22Rv1 (cell line): ENCODE data around the gene GPD1.

Experiments used
- ZFX ChIP-seq: fragments of 450-650 bp; IDR thresholded peaks from 2 replicates; pipeline ENCODE4 v1.6.1; 2017; ENCODE audit warnings: antibody characterized with exemption, borderline replicate concordance
- TF ChIP-seq, protein P1 (sequence below): fragments of 450-650 bp; IDR thresholded peaks from 2 replicates; pipeline ENCODE4 v1.5.1; 2017; ENCODE audit warnings: mild to moderate bottlenecking

GRCh38 chr12:50157259-50157658 is 53.5 kb downstream of the GPD1 start:
- TF ChIP-seq, protein P1, sequence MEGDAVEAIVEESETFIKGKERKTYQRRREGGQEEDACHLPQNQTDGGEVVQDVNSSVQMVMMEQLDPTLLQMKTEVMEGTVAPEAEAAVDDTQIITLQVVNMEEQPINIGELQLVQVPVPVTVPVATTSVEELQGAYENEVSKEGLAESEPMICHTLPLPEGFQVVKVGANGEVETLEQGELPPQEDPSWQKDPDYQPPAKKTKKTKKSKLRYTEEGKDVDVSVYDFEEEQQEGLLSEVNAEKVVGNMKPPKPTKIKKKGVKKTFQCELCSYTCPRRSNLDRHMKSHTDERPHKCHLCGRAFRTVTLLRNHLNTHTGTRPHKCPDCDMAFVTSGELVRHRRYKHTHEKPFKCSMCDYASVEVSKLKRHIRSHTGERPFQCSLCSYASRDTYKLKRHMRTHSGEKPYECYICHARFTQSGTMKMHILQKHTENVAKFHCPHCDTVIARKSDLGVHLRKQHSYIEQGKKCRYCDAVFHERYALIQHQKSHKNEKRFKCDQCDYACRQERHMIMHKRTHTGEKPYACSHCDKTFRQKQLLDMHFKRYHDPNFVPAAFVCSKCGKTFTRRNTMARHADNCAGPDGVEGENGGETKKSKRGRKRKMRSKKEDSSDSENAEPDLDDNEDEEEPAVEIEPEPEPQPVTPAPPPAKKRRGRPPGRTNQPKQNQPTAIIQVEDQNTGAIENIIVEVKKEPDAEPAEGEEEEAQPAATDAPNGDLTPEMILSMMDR = no peak
- no peak for TF ChIP-seq ZFX
